Ishikawa (cell line): ENCODE results near the gene MID1.

Source experiments
- CEBPB ChIP-seq: IDR thresholded peaks from 2 replicates; pipeline ENCODE4 v1.6.1; 2012
- CREB1 ChIP-seq: IDR thresholded peaks from 2 replicates; pipeline ENCODE4 v1.6.1; 2012; ENCODE audit warnings: low read depth
- EGR1 ChIP-seq: IDR thresholded peaks from 2 replicates; pipeline ENCODE4 v1.6.1; 2012
- EP300 ChIP-seq: IDR thresholded peaks from 2 replicates; pipeline ENCODE4 v1.6.1; 2012; ENCODE audit warnings: borderline replicate concordance
- FOXM1 ChIP-seq: IDR thresholded peaks from 2 replicates; pipeline ENCODE4 v1.6.1; 2012; ENCODE audit warnings: low read depth, borderline replicate concordance
- MAX ChIP-seq: IDR thresholded peaks from 2 replicates; pipeline ENCODE4 v1.6.1; 2012
- NFIC ChIP-seq: IDR thresholded peaks from 2 replicates; pipeline ENCODE4 v1.6.1; 2012
- RAD21 ChIP-seq: IDR thresholded peaks from 2 replicates; pipeline ENCODE4 v1.6.1; 2012; ENCODE audit warnings: low read depth
- REST ChIP-seq: IDR thresholded peaks from 2 replicates; pipeline ENCODE4 v1.6.1; 2012; ENCODE audit warnings: low read depth, mild to moderate bottlenecking
- TAF1 ChIP-seq: IDR thresholded peaks from 2 replicates; pipeline ENCODE4 v1.6.1; 2012; ENCODE audit warnings: low read depth, mild to moderate bottlenecking
- TCF12 ChIP-seq: IDR thresholded peaks from 2 replicates; pipeline ENCODE4 v1.6.1; 2012; ENCODE audit warnings: low read depth
- TEAD4 ChIP-seq: IDR thresholded peaks from 2 replicates; pipeline ENCODE4 v1.6.1; 2012
- USF1 ChIP-seq: IDR thresholded peaks from 2 replicates; pipeline ENCODE4 v1.6.1; 2012
- YY1 ChIP-seq: IDR thresholded peaks from 2 replicates; pipeline ENCODE4 v1.6.1; 2012; ENCODE audit warnings: low read depth
- ZBTB7A ChIP-seq: IDR thresholded peaks from 2 replicates; pipeline ENCODE4 v1.6.1; 2012; ENCODE audit warnings: low read depth

The MID1 gene

GRCh38 chrX:10567136-10567535, 53.2 kb downstream of the MID1 start:
- TF ChIP-seq YY1: no peak
- no peak for TF ChIP-seq REST
- TF ChIP-seq CREB1: no peak
- no peak for TF ChIP-seq TCF12
- TF ChIP-seq NFIC: no peak
- TF ChIP-seq ZBTB7A: no peak
- TF ChIP-seq EGR1: no peak
- TF ChIP-seq CEBPB: no peak
- no peak for TF ChIP-seq MAX

GRCh38 chrX:10566716-10567097, 53.7 kb downstream of the MID1 start:
- no peak for TF ChIP-seq NFIC
- TF ChIP-seq MAX: no peak
- no peak for TF ChIP-seq REST
- no peak for TF ChIP-seq CREB1
- TF ChIP-seq USF1: no peak
- TF ChIP-seq TEAD4: no peak
- TF ChIP-seq YY1: no peak
- no peak for TF ChIP-seq ZBTB7A
- no peak for TF ChIP-seq EP300
- TF ChIP-seq FOXM1: no peak
- TF ChIP-seq RAD21: no peak
- TF ChIP-seq CEBPB: no peak
- no peak for TF ChIP-seq EGR1
- TF ChIP-seq TCF12: no peak
- no peak for TF ChIP-seq TAF1

- TF ChIP-seq EP300 (no peak), YY1 (no peak), REST (no peak), RAD21 (no peak), FOXM1 (no peak)
Measured at GRCh38 chrX:10564484-10564883, 55.9 kb downstream of the MID1 start.

- TF ChIP-seq TEAD4: no peak
Measured at GRCh38 chrX:10557166-10557565, 63.2 kb downstream of the MID1 start.

GRCh38 chrX:10556405-10556804, 64.0 kb downstream of the MID1 start:
- no peak for TF ChIP-seq YY1
- TF ChIP-seq FOXM1: no peak
- TF ChIP-seq CREB1: no peak
- no peak for TF ChIP-seq NFIC
- TF ChIP-seq USF1: no peak
- no peak for TF ChIP-seq TAF1
- TF ChIP-seq EP300: no peak
- no peak for TF ChIP-seq RAD21
- TF ChIP-seq TEAD4: no peak
- no peak for TF ChIP-seq CEBPB
- no peak for TF ChIP-seq TCF12
- no peak for TF ChIP-seq MAX
- TF ChIP-seq EGR1: no peak
- TF ChIP-seq REST: no peak
- TF ChIP-seq ZBTB7A: no peak
